Astrocyte (in vitro differentiated cells and primary cell): ENCODE results near the gene LIX1L. TPM values are rescaled to one million over a fixed set of nuclear protein-coding genes. Genes with fewer than 3 reads are reported as not detected.

Experiments used
- DNase-seq: peaks from one replicate; pipeline ENCODE4 v3.0.0-alpha.2; 2010; ENCODE audit warnings: low read depth
- FAIRE-seq: peaks from 2 replicates; lab custom pipeline; 2011; peaks lifted over from hg19 to GRCh38; lab: Jason Lieb, UNC
- H2AFZ ChIP-seq: 2 replicates; pipeline ENCODE4 v1.6.0; 2012; ENCODE audit warnings: low read depth, low read length, inconsistent platforms
- H3K27ac ChIP-seq: 2 replicates; pipeline ENCODE4 v1.5.1; 2011; ENCODE audit warnings: low read depth, low read length, inconsistent platforms
- H3K27me3 ChIP-seq: 2 replicates; pipeline ENCODE4 v1.6.0; 2011; ENCODE audit warnings: low read length, inconsistent platforms; ENCODE audit not compliant: insufficient read depth
- H3K36me3 ChIP-seq: 2 replicates; pipeline ENCODE4 v1.5.1; 2011; ENCODE audit warnings: low read length, inconsistent platforms; ENCODE audit not compliant: insufficient read depth
- H3K4me1 ChIP-seq: 2 replicates; pipeline ENCODE4 v1.5.1; 2011; ENCODE audit warnings: low read length, inconsistent platforms; ENCODE audit not compliant: insufficient read depth
- H3K4me2 ChIP-seq: 2 replicates; pipeline ENCODE4 v1.6.0; 2012; ENCODE audit warnings: low read length, inconsistent platforms
- H3K4me3 ChIP-seq: 2 replicates; pipeline ENCODE4 v1.5.1; 2011; ENCODE audit warnings: low read depth, mild to moderate bottlenecking, low read length, inconsistent platforms; ENCODE audit not compliant: insufficient read depth
- H3K79me2 ChIP-seq: 2 replicates; pipeline ENCODE4 v1.6.0; 2012; ENCODE audit warnings: mild to moderate bottlenecking, low read length, inconsistent platforms; ENCODE audit not compliant: insufficient read depth
- H3K9ac ChIP-seq: 2 replicates; pipeline ENCODE4 v1.6.0; 2012; ENCODE audit warnings: mild to moderate bottlenecking, low read length, inconsistent platforms
- H3K9me3 ChIP-seq: 2 replicates; pipeline ENCODE4 v1.5.1; 2012; ENCODE audit warnings: low read depth, mild to moderate bottlenecking, low read length, inconsistent platforms; ENCODE audit not compliant: insufficient read depth
- H4K20me1 ChIP-seq: 2 replicates; pipeline ENCODE4 v1.6.0; 2012; ENCODE audit warnings: low read length, inconsistent platforms; ENCODE audit not compliant: insufficient read depth
- H3K27ac Mint-ChIP-seq: one replicate; pipeline ENCODE4 v1.8.0; 2021; ENCODE audit warnings: mild to moderate bottlenecking, mixed read lengths; ENCODE audit not compliant: unreplicated experiment
- H3K27me3 Mint-ChIP-seq: one replicate; pipeline ENCODE4 v1.8.0; 2021; ENCODE audit warnings: low read depth, mixed read lengths; ENCODE audit not compliant: unreplicated experiment
- H3K36me3 Mint-ChIP-seq: one replicate; pipeline ENCODE4 v1.8.0; 2021; ENCODE audit warnings: low read depth, mixed read lengths; ENCODE audit not compliant: unreplicated experiment
- H3K4me1 Mint-ChIP-seq: one replicate; pipeline ENCODE4 v1.8.0; 2021; ENCODE audit warnings: low read depth, mixed read lengths; ENCODE audit not compliant: unreplicated experiment
- H3K4me3 Mint-ChIP-seq: one replicate; pipeline ENCODE4 v1.8.0; 2021; ENCODE audit warnings: mild to moderate bottlenecking, moderate library complexity, mixed read lengths; ENCODE audit not compliant: unreplicated experiment
- H3K9me3 Mint-ChIP-seq: one replicate; pipeline ENCODE4 v1.8.0; 2021; ENCODE audit warnings: mild to moderate bottlenecking, mixed read lengths; ENCODE audit not compliant: unreplicated experiment
- CTCF ChIP-seq: IDR thresholded peaks from 2 replicates; pipeline ENCODE4 v1.5.1; 2011; ENCODE audit warnings: low read depth, mild to moderate bottlenecking, inconsistent platforms, low read length, moderate library complexity; ENCODE audit not compliant: insufficient read depth
- EZH2 ChIP-seq: IDR thresholded peaks from 2 replicates; pipeline ENCODE4 v1.6.1; 2012; ENCODE audit warnings: mild to moderate bottlenecking, low read length, inconsistent platforms; ENCODE audit not compliant: insufficient read depth
- total RNA-seq: library from RNA; stranded (reverse); gene quantifications from 2 replicates; pipeline ENCODE4 v1.2.1, GENCODE V29; 2021

LIX1L gene
- total RNA-seq, 1 donor from 2014 or later = 37.2 TPM

GRCh38 chr1:145956361-145956760, 1.5 kb downstream of the LIX1L start:
- H3K27me3 Mint-ChIP-seq = no peaks in the 10 kb centered on the region
- Histone ChIP-seq H3K9me3 (no peaks in the 10 kb centered on the region), H3K9ac (peak overlapping the region; percentile 82), H4K20me1 (peaks cover 34% of the 10 kb centered on the region), H3K36me3 (peaks cover 5% of the 10 kb centered on the region), H3K79me2 (peaks cover 61% of the 10 kb centered on the region), H3K4me3 (peak overlapping the region; percentile 78), H2AFZ (no peak overlapping the region), H3K27me3 (no peaks in the 10 kb centered on the region), H3K27ac (peak overlapping the region; percentile 83), H3K4me1 (peaks cover 20% of the 10 kb centered on the region), H3K4me2 (peak overlapping the region; percentile 92)
- TF ChIP-seq CTCF = no peak
- no peak for TF ChIP-seq EZH2
- FAIRE-seq (no peak), DNase-seq (no peak)
- H3K4me1 Mint-ChIP-seq = peaks cover 18% of the 10 kb centered on the region
- peak overlapping the region; percentile 92 for H3K4me3 Mint-ChIP-seq
- no peak overlapping the region for H3K27ac Mint-ChIP-seq
- H3K9me3 Mint-ChIP-seq = peaks cover 2% of the 10 kb centered on the region
- H3K36me3 Mint-ChIP-seq = peaks cover 4% of the 10 kb centered on the region

GRCh38 chr1:145955436-145955835, 2.4 kb downstream of the LIX1L start:
- peak overlapping the region; percentile 92 for H3K4me3 Mint-ChIP-seq
- no peak for FAIRE-seq
- H3K27ac Mint-ChIP-seq = no peak overlapping the region
- Histone ChIP-seq H3K4me2 (peak overlapping the region; percentile 92), H4K20me1 (peaks cover 37% of the 10 kb centered on the region), H3K27ac (no peak overlapping the region), H3K27me3 (no peaks in the 10 kb centered on the region), H3K9me3 (no peaks in the 10 kb centered on the region), H3K9ac (no peak overlapping the region), H2AFZ (no peak overlapping the region), H3K4me1 (peaks cover 12% of the 10 kb centered on the region), H3K79me2 (peaks cover 68% of the 10 kb centered on the region), H3K36me3 (peaks cover 5% of the 10 kb centered on the region), H3K4me3 (peak overlapping the region; percentile 78)
- peaks cover 2% of the 10 kb centered on the region for H3K9me3 Mint-ChIP-seq
- TF ChIP-seq EZH2 (no peak), CTCF (no peak)
- DNase-seq = peak; percentile 36
- peaks cover 16% of the 10 kb centered on the region for H3K4me1 Mint-ChIP-seq
- no peaks in the 10 kb centered on the region for H3K27me3 Mint-ChIP-seq
- H3K36me3 Mint-ChIP-seq = peaks cover 4% of the 10 kb centered on the region

GRCh38 chr1:145953861-145954260, 4.0 kb downstream of the LIX1L start:
- Histone ChIP-seq H4K20me1 (peaks cover 48% of the 10 kb centered on the region), H3K4me1 (peaks cover 12% of the 10 kb centered on the region), H2AFZ (no peak overlapping the region), H3K36me3 (peaks cover 5% of the 10 kb centered on the region), H3K27me3 (no peaks in the 10 kb centered on the region), H3K79me2 (peaks cover 82% of the 10 kb centered on the region), H3K9ac (no peak overlapping the region), H3K27ac (no peak overlapping the region), H3K4me2 (no peak overlapping the region), H3K4me3 (no peak overlapping the region), H3K9me3 (no peaks in the 10 kb centered on the region)
- DNase-seq = no peak
- Mint-ChIP-seq H3K36me3 (peaks cover 8% of the 10 kb centered on the region), H3K4me1 (peaks cover 14% of the 10 kb centered on the region), H3K27me3 (no peaks in the 10 kb centered on the region), H3K9me3 (peaks cover 2% of the 10 kb centered on the region), H3K4me3 (peak overlapping the region; percentile 51), H3K27ac (no peak overlapping the region)
- TF ChIP-seq EZH2 = no peak
- no peak for FAIRE-seq
